ENCODE measurements around the gene WDFY4.

WDFY4 gene

DNA sequence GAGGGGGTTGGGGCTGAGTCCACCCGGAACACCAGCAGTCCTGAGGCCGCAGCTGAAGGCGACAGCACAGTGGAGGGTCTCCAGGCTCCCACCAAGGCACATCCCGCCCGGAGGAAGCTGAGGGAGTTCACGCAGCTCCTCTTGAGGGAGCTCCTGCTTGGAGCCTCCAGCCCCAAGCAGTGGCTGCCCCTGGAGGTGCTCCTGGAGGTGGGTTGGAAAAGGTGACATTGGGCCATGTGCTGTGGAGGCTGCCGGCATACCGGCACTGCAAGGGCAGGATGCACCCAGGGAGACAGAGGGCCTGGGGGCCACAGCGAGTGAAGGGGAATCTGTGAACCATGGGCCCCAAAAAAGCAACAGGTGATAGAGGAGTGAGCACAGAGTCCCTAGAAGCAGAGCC, 135.6 kb downstream of the WDFY4 start (continued):
- TF ChIP-seq, protein P1, sequence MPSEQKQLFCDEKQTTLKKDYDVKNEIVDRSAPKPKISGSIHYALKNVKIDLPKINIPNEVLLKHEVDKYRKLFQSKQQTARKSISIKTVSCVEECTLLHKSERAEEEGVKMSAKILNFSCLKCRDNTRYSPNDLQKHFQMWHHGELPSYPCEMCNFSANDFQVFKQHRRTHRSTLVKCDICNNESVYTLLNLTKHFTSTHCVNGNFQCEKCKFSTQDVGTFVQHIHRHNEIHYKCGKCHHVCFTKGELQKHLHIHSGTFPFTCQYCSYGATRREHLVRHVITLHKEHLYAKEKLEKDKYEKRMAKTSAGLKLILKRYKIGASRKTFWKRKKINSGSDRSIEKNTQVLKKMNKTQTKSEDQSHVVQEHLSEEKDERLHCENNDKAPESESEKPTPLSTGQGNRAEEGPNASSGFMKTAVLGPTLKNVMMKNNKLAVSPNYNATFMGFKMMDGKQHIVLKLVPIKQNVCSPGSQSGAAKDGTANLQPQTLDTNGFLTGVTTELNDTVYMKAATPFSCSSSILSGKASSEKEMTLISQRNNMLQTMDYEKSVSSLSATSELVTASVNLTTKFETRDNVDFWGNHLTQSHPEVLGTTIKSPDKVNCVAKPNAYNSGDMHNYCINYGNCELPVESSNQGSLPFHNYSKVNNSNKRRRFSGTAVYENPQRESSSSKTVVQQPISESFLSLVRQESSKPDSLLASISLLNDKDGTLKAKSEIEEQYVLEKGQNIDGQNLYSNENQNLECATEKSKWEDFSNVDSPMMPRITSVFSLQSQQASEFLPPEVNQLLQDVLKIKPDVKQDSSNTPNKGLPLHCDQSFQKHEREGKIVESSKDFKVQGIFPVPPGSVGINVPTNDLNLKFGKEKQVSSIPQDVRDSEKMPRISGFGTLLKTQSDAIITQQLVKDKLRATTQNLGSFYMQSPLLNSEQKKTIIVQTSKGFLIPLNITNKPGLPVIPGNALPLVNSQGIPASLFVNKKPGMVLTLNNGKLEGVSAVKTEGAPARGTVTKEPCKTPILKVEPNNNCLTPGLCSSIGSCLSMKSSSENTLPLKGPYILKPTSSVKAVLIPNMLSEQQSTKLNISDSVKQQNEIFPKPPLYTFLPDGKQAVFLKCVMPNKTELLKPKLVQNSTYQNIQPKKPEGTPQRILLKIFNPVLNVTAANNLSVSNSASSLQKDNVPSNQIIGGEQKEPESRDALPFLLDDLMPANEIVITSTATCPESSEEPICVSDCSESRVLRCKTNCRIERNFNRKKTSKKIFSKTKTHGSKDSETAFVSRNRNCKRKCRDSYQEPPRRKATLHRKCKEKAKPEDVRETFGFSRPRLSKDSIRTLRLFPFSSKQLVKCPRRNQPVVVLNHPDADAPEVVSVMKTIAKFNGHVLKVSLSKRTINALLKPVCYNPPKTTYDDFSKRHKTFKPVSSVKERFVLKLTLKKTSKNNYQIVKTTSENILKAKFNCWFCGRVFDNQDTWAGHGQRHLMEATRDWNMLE (tag by site-specific recombination; conservative IDR thresholded peaks at IDR 0.05; ENCODE audit: low read depth) = no peak

DNA sequence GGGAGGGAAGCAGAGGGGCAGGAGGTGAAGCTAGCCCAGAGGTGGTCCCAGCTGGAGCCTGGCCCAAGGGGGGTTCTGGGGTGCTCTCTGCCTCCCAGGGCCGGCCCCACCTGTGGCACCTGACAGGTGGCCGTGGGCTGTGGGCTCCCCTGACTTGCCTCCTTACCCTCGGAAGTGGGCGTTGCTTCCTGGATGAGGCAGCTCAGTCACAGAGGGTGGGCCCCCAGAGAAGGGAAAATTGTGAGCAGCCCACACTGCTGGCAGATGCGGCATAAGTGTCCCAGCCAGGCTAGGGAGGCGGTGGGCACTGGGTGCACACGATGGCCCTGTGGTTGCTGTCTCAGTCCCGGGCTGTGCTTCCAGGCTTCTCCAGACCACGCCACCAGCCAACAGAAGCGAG, 136.0 kb downstream of the WDFY4 start:
- H3K4me3 ChIP-seq (ENCODE audit: low read depth, low read length) = no peak overlapping the region
- ChIA-PET CTCF (no interaction called here), POLR2A (no interaction called here)
- H3K27ac ChIP-seq (ENCODE audit: extremely low read depth, low read depth, low read length) = no peak overlapping the region
- no peaks in the 10 kb centered on the region for H3K9me3 ChIP-seq (ENCODE audit: control insufficient read depth, insufficient read depth, low read depth, low read length)
- H3K4me1 ChIP-seq (ENCODE audit: control insufficient read depth, insufficient read depth, low read length) = no peaks in the 10 kb centered on the region; the same call in 1 of the 2 replicates
- no peak for TF ChIP-seq IKZF3 (tag by site-specific recombination; IDR thresholded peaks at IDR 0.05)
- TF ChIP-seq ZNF16 (tag by site-specific recombination; IDR thresholded peaks at IDR 0.05; ENCODE audit: low read depth) = no peak
- H3K36me3 ChIP-seq (ENCODE audit: control insufficient read depth in 2 of 2, insufficient read depth in 1 of 2, low read length in 2 of 2) = no peaks in the 10 kb centered on the region

DNA sequence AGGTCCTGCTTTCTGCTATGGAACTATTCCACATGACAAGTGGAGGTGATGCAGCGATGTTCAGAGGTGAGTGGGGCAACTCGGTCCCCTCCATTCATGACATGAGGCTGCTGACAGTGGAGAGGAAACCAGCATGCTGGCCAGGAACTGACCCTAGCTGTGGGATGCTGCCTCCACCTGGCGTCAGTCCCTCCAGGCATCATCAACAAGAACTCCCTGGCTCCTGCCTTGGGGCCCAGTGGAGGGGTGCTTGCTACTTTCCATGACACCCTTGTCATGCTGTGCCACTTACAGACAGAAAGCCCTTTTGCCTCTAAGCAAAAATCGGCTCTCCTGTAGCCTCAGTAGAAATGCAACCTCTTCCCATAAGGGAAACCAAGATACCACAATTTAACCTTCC, 136.4 kb downstream of the WDFY4 start:
- no peaks in the 10 kb centered on the region for H3K36me3 ChIP-seq (ENCODE audit: control insufficient read depth in 2 of 2, insufficient read depth in 1 of 2, low read length in 2 of 2)
- CTCF ChIA-PET = no interaction called here

More for the DNA sequence above, 136.4 kb downstream of the WDFY4 start:
- POLR2A ChIA-PET = no interaction called here
- TF ChIP-seq YY2 (tag by site-specific recombination; IDR thresholded peaks at IDR 0.05) (no peak), ZNF184 (tag by site-specific recombination; IDR thresholded peaks at IDR 0.05) (no peak), ZBTB7A (tag by site-specific recombination; IDR thresholded peaks at IDR 0.05; ENCODE audit: low read depth) (no peak), ZNF544 (tag by site-specific recombination; IDR thresholded peaks at IDR 0.05) (no peak), ZNF239 (tag by site-specific recombination; IDR thresholded peaks at IDR 0.05) (no peak), ZFP37 (tag by site-specific recombination; IDR thresholded peaks at IDR 0.05) (no peak), ZBTB48 (tag by site-specific recombination; IDR thresholded peaks at IDR 0.05) (no peak), ZNF221 (tag by site-specific recombination; IDR thresholded peaks at IDR 0.05; ENCODE audit: borderline replicate concordance) (no peak)
- TF ChIP-seq, protein P2, sequence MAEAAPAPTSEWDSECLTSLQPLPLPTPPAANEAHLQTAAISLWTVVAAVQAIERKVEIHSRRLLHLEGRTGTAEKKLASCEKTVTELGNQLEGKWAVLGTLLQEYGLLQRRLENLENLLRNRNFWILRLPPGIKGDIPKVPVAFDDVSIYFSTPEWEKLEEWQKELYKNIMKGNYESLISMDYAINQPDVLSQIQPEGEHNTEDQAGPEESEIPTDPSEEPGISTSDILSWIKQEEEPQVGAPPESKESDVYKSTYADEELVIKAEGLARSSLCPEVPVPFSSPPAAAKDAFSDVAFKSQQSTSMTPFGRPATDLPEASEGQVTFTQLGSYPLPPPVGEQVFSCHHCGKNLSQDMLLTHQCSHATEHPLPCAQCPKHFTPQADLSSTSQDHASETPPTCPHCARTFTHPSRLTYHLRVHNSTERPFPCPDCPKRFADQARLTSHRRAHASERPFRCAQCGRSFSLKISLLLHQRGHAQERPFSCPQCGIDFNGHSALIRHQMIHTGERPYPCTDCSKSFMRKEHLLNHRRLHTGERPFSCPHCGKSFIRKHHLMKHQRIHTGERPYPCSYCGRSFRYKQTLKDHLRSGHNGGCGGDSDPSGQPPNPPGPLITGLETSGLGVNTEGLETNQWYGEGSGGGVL (tag by site-specific recombination; IDR thresholded peaks at IDR 0.05) = no peak
- TF ChIP-seq, protein P3, sequence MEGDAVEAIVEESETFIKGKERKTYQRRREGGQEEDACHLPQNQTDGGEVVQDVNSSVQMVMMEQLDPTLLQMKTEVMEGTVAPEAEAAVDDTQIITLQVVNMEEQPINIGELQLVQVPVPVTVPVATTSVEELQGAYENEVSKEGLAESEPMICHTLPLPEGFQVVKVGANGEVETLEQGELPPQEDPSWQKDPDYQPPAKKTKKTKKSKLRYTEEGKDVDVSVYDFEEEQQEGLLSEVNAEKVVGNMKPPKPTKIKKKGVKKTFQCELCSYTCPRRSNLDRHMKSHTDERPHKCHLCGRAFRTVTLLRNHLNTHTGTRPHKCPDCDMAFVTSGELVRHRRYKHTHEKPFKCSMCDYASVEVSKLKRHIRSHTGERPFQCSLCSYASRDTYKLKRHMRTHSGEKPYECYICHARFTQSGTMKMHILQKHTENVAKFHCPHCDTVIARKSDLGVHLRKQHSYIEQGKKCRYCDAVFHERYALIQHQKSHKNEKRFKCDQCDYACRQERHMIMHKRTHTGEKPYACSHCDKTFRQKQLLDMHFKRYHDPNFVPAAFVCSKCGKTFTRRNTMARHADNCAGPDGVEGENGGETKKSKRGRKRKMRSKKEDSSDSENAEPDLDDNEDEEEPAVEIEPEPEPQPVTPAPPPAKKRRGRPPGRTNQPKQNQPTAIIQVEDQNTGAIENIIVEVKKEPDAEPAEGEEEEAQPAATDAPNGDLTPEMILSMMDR (tag by site-specific recombination; IDR thresholded peaks at IDR 0.05) = no peak
- TF ChIP-seq, protein P4, sequence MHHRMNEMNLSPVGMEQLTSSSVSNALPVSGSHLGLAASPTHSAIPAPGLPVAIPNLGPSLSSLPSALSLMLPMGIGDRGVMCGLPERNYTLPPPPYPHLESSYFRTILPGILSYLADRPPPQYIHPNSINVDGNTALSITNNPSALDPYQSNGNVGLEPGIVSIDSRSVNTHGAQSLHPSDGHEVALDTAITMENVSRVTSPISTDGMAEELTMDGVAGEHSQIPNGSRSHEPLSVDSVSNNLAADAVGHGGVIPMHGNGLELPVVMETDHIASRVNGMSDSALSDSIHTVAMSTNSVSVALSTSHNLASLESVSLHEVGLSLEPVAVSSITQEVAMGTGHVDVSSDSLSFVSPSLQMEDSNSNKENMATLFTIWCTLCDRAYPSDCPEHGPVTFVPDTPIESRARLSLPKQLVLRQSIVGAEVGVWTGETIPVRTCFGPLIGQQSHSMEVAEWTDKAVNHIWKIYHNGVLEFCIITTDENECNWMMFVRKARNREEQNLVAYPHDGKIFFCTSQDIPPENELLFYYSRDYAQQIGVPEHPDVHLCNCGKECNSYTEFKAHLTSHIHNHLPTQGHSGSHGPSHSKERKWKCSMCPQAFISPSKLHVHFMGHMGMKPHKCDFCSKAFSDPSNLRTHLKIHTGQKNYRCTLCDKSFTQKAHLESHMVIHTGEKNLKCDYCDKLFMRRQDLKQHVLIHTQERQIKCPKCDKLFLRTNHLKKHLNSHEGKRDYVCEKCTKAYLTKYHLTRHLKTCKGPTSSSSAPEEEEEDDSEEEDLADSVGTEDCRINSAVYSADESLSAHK (tag by site-specific recombination; IDR thresholded peaks at IDR 0.05) = no peak
- TF ChIP-seq, protein P5, sequence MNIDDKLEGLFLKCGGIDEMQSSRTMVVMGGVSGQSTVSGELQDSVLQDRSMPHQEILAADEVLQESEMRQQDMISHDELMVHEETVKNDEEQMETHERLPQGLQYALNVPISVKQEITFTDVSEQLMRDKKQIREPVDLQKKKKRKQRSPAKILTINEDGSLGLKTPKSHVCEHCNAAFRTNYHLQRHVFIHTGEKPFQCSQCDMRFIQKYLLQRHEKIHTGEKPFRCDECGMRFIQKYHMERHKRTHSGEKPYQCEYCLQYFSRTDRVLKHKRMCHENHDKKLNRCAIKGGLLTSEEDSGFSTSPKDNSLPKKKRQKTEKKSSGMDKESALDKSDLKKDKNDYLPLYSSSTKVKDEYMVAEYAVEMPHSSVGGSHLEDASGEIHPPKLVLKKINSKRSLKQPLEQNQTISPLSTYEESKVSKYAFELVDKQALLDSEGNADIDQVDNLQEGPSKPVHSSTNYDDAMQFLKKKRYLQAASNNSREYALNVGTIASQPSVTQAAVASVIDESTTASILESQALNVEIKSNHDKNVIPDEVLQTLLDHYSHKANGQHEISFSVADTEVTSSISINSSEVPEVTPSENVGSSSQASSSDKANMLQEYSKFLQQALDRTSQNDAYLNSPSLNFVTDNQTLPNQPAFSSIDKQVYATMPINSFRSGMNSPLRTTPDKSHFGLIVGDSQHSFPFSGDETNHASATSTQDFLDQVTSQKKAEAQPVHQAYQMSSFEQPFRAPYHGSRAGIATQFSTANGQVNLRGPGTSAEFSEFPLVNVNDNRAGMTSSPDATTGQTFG (tag by site-specific recombination; IDR thresholded peaks at IDR 0.05; ENCODE audit: borderline replicate concordance) = no peak
- TF ChIP-seq, protein P6, sequence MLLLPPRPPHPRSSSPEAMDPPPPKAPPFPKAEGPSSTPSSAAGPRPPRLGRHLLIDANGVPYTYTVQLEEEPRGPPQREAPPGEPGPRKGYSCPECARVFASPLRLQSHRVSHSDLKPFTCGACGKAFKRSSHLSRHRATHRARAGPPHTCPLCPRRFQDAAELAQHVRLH (tag by site-specific recombination; IDR thresholded peaks at IDR 0.05) = no peak
- no peaks in the 10 kb centered on the region for H3K9me3 ChIP-seq (ENCODE audit: control insufficient read depth, insufficient read depth, low read depth, low read length)
- H3K27ac ChIP-seq (ENCODE audit: extremely low read depth, low read depth, low read length) = no peak overlapping the region
- no peaks in the 10 kb centered on the region for H3K4me1 ChIP-seq (ENCODE audit: control insufficient read depth, insufficient read depth, low read length)
- H3K4me3 ChIP-seq (ENCODE audit: low read depth, low read length) = no peak overlapping the region

All from HEK293 (cell line).